Tibial nerve (tissue), 4 donors: Measurements from ENCODE around the gene RNPC3.

ENCODE experiments used
- EP300 ChIP-seq, 2 donors: sonication (generic); formaldehyde crosslinking; IDR thresholded peaks; one replicate each; pipeline ENCODE4 v1.6.1; 2017; ENCODE audit warnings: antibody characterized with exemption in 2 of 2, mild to moderate bottlenecking in 1 of 2
- POLR2A ChIP-seq, 2 donors: fragments of 450-650 bp; IDR thresholded peaks; one replicate each; pipeline ENCODE4 v1.6.1; 2017; ENCODE audit warnings: antibody characterized with exemption in 2 of 2, mild to moderate bottlenecking in 2 of 2, moderate library complexity in 2 of 2
- TF ChIP-seq, protein P1 (sequence below), 5 experiments: fragments of 200-600 bp in 3 of 5; fragments of 450-650 bp in 2 of 5; sonication (generic) in 3 of 5; IDR thresholded peaks; one replicate each; pipeline ENCODE4 v1.5.1; 2016 to 2019; ENCODE audit warnings: antibody characterized with exemption in 5 of 5, mild to moderate bottlenecking in 3 of 5, moderate library complexity in 2 of 5

DNA sequence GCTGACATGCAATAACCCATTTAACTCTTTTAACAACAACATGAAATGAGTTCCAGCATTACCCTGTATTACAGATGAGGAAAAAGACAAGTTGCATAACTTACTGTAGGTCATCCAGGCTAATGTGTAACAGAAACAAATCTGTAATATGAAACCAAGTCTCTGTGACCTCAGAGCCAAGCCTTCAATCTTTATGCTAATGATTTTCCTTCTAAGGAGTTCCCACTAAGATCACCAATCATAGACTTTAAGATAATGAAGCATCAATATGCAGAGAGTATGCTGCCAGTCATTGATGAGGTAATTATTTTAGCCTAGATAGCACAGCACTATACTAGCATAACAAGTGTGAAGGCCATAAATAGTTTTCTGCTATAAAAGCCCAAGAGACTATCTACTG lies 35.6 kb upstream of the RNPC3 start:
- TF ChIP-seq POLR2A (IDR thresholded peaks at IDR 0.05) = no peak
- TF ChIP-seq, protein P1, sequence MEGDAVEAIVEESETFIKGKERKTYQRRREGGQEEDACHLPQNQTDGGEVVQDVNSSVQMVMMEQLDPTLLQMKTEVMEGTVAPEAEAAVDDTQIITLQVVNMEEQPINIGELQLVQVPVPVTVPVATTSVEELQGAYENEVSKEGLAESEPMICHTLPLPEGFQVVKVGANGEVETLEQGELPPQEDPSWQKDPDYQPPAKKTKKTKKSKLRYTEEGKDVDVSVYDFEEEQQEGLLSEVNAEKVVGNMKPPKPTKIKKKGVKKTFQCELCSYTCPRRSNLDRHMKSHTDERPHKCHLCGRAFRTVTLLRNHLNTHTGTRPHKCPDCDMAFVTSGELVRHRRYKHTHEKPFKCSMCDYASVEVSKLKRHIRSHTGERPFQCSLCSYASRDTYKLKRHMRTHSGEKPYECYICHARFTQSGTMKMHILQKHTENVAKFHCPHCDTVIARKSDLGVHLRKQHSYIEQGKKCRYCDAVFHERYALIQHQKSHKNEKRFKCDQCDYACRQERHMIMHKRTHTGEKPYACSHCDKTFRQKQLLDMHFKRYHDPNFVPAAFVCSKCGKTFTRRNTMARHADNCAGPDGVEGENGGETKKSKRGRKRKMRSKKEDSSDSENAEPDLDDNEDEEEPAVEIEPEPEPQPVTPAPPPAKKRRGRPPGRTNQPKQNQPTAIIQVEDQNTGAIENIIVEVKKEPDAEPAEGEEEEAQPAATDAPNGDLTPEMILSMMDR (IDR thresholded peaks at IDR 0.05) = no peak
- TF ChIP-seq EP300 (IDR thresholded peaks at IDR 0.05) = no peak
